Smooth muscle cell (in vitro differentiated cells): ENCODE data around the gene ZNF609. TPM values are rescaled to one million over a fixed set of nuclear protein-coding genes. Genes with fewer than 3 reads are reported as not detected.

Experiments
- DNase-seq: peaks from one replicate; lab custom pipeline; 2025; ENCODE audit not compliant: unreplicated experiment; lab: John Stamatoyannopoulos, UW
- H2AFZ ChIP-seq: fragments of 200-600 bp; sonication (generic); 2 replicates; pipeline ENCODE4 v1.6.0; 2016; ENCODE audit warnings: antibody characterized with exemption, low read depth, mild to moderate bottlenecking
- H3F3A ChIP-seq: fragments of 200-600 bp; sonication (generic); 2 replicates; pipeline ENCODE4 v1.6.0; 2017; ENCODE audit warnings: antibody characterized with exemption, low read depth
- H3K27ac ChIP-seq: fragments of 200-600 bp; sonication (generic); 2 replicates; pipeline ENCODE4 v1.5.1; 2016; ENCODE audit warnings: low read depth, mild to moderate bottlenecking
- H3K27me3 ChIP-seq: fragments of 200-600 bp; sonication (generic); 2 replicates; pipeline ENCODE4 v1.6.1; 2016; ENCODE audit warnings: low read depth, mild to moderate bottlenecking
- H3K36me3 ChIP-seq: fragments of 200-600 bp; sonication (generic); 2 replicates; pipeline ENCODE4 v1.5.1; 2016; ENCODE audit warnings: low read depth
- H3K4me1 ChIP-seq: fragments of 200-600 bp; sonication (generic); 2 replicates; pipeline ENCODE4 v1.5.1; 2016; ENCODE audit warnings: low read depth
- H3K4me2 ChIP-seq: fragments of 200-600 bp; sonication (generic); 2 replicates; pipeline ENCODE4 v1.6.0; 2016; ENCODE audit warnings: mild to moderate bottlenecking
- H3K4me3 ChIP-seq: fragments of 200-600 bp; sonication (generic); 2 replicates; pipeline ENCODE4 v1.5.1; 2016; ENCODE audit warnings: mild to moderate bottlenecking
- H3K79me2 ChIP-seq: fragments of 200-600 bp; sonication (generic); 2 replicates; pipeline ENCODE4 v1.6.0; 2016; ENCODE audit warnings: low read depth, mild to moderate bottlenecking
- H3K9ac ChIP-seq: fragments of 200-600 bp; sonication (generic); 2 replicates; pipeline ENCODE4 v1.6.0; 2016; ENCODE audit warnings: low read depth
- H3K9me3 ChIP-seq: fragments of 200-600 bp; sonication (generic); replicated peaks from 2 replicates; pipeline ENCODE4 v1.5.1; 2016; ENCODE audit warnings: low read depth
- H4K20me1 ChIP-seq: fragments of 200-600 bp; sonication (generic); 2 replicates; pipeline ENCODE4 v1.6.0; 2016; ENCODE audit warnings: low read depth
- CTCF ChIP-seq: fragments of 200-600 bp; sonication (generic); IDR thresholded peaks from 2 replicates; pipeline ENCODE4 v1.5.1; 2017; ENCODE audit warnings: borderline replicate concordance, mild to moderate bottlenecking, antibody characterized with exemption; ENCODE audit not compliant: insufficient read depth, poor library complexity, severe bottlenecking
- WGBS: methylation state at CpG from one replicate; pipeline ENCODE4 v1.1.7; 2016; ENCODE audit warnings: low lambda C conversion rate; 5-methylcytosine and 5-hydroxymethylcytosine counted together
- polyA plus RNA-seq: library from polyadenylated mRNA; unstranded; fragments of >200 nt; fragmentation: Nextera tagmentation; extraction: Ambion mirVana; gene quantifications from 2 replicates; pipeline ENCODE4 v1.2.1, GENCODE V29; 2016
- total RNA-seq: library from RNA; depleted of rRNA; stranded (reverse); fragments of >200 nt; gene quantifications from 2 replicates; pipeline ENCODE4 v1.2.3, GENCODE V29; 2014

Gene ZNF609
- total and polyA plus RNA-seq, 2 experiments from 2014 or later, result 9.9 to 15.6 TPM

- peaks cover 22% of the 10 kb centered on the region for H3K79me2 ChIP-seq
- no peaks in the 10 kb centered on the region for H3K9me3 ChIP-seq
- H3K27ac ChIP-seq, result no peak overlapping the region
- peaks cover 89% of the 10 kb centered on the region for H4K20me1 ChIP-seq
- H3K4me2 ChIP-seq, result no peak overlapping the region
- no peak for TF ChIP-seq CTCF
- H3K27me3 ChIP-seq, result no peaks in the 10 kb centered on the region
- DNase-seq, result no peak
- H3F3A ChIP-seq, result no peaks in the 10 kb centered on the region
- no peaks in the 10 kb centered on the region for H3K36me3 ChIP-seq
- H3K4me3 ChIP-seq, result no peak overlapping the region
- peaks cover 5% of the 10 kb centered on the region for H3K4me1 ChIP-seq
- no peak overlapping the region for H3K9ac ChIP-seq
- H2AFZ ChIP-seq, result no peak overlapping the region
- WGBS, result 97% methylated on average over 1 of the region's 1 CpG
Observed at GRCh38 chr15:64650552-64650951, 190.2 kb downstream of the ZNF609 start.

- Histone ChIP-seq H3K9ac (no peak overlapping the region), H3K4me3 (no peak overlapping the region), H3K9me3 (no peaks in the 10 kb centered on the region), H3K27me3 (no peaks in the 10 kb centered on the region), H3F3A (no peaks in the 10 kb centered on the region), H3K4me2 (no peak overlapping the region), H3K27ac (peak overlapping the region; percentile 38), H3K79me2 (peaks cover 14% of the 10 kb centered on the region), H4K20me1 (peaks cover 92% of the 10 kb centered on the region), H2AFZ (no peak overlapping the region), H3K4me1 (peaks cover 5% of the 10 kb centered on the region), H3K36me3 (no peaks in the 10 kb centered on the region)
- no peak for DNase-seq
- WGBS, result 72% methylated on average over 4 of the region's 4 CpGs
- TF ChIP-seq CTCF, result no peak
Observed at GRCh38 chr15:64651601-64652191, 191.3 kb downstream of the ZNF609 start.

GRCh38 chr15:64653757-64654156, 193.4 kb downstream of the ZNF609 start:
- Histone ChIP-seq H3K4me1 (peaks cover 5% of the 10 kb centered on the region), H3K9me3 (no peaks in the 10 kb centered on the region), H3K79me2 (no peaks in the 10 kb centered on the region), H3K27ac (no peak overlapping the region), H3K4me2 (no peak overlapping the region), H3K4me3 (no peak overlapping the region), H3K27me3 (no peaks in the 10 kb centered on the region), H2AFZ (no peak overlapping the region), H3F3A (no peaks in the 10 kb centered on the region), H3K9ac (no peak overlapping the region), H3K36me3 (no peaks in the 10 kb centered on the region), H4K20me1 (peaks cover 77% of the 10 kb centered on the region)
- no peak for DNase-seq
- peak; percentile 40 for TF ChIP-seq CTCF
- WGBS, result 88% methylated on average over 3 of the region's 3 CpGs

GRCh38 chr15:64656508-64656907, 196.1 kb downstream of the ZNF609 start:
- Histone ChIP-seq H3K27me3 (no peaks in the 10 kb centered on the region), H3K4me3 (no peak overlapping the region), H2AFZ (no peak overlapping the region), H3K27ac (no peak overlapping the region), H3K9ac (no peak overlapping the region), H3K9me3 (no peaks in the 10 kb centered on the region), H4K20me1 (peaks cover 77% of the 10 kb centered on the region), H3K4me2 (no peak overlapping the region), H3K4me1 (peaks cover 5% of the 10 kb centered on the region), H3K79me2 (peaks cover 12% of the 10 kb centered on the region), H3F3A (peaks cover 3% of the 10 kb centered on the region), H3K36me3 (no peaks in the 10 kb centered on the region)
- no peak for DNase-seq
- TF ChIP-seq CTCF, result no peak
- WGBS, result 83% methylated on average over 2 of the region's 2 CpGs
